GM20000 (cell line): ENCODE results near the gene LIPF.
A peak's percentile ranks its signal among the peaks of the same experiment; 100 is the strongest.

Experiments used
- DNase-seq: peaks from one replicate; pipeline ENCODE4 v3.0.0; 2012; ENCODE audit warnings: low spot score
- TF ChIP-seq, protein P1 (sequence below): IDR thresholded peaks from 2 replicates; pipeline ENCODE4 v1.5.1; 2012; ENCODE audit warnings: mild to moderate bottlenecking, control low read depth; ENCODE audit errors: extremely low read depth, missing control alignments

LIPF gene

DNA sequence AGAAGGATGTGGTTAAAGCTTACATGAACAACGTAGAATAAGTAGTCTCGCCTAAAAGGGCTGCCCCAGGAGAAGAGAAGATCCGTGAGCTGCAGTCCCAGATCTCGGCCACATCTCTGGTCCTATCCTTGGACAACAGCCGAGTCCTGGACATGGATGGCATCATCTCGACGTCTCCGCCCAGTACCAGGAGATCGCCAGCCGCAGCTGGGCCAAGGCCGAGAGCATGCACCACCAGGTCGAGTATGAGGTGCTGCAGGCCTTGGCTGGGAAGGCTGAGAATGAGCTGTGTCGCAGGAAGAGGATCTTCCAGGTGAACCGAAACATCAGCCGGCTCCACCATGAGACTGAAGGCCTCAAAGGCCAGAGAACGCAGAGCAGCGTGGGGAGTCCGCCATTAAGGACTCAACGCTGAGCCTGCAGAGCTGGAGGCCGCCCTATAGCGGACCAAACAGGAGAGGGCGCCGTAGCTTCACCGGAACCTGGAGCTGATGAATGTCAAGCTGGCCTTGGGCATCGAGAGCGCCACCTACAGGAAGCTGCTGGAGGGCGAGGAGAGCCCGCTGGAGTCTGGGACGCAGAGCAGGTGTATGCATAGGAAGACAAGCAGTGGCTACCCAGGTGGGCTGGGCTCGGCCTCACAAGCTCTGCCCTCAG is 64.0 kb downstream of the LIPF start:
- DNase-seq: no peak
- TF ChIP-seq, protein P1, sequence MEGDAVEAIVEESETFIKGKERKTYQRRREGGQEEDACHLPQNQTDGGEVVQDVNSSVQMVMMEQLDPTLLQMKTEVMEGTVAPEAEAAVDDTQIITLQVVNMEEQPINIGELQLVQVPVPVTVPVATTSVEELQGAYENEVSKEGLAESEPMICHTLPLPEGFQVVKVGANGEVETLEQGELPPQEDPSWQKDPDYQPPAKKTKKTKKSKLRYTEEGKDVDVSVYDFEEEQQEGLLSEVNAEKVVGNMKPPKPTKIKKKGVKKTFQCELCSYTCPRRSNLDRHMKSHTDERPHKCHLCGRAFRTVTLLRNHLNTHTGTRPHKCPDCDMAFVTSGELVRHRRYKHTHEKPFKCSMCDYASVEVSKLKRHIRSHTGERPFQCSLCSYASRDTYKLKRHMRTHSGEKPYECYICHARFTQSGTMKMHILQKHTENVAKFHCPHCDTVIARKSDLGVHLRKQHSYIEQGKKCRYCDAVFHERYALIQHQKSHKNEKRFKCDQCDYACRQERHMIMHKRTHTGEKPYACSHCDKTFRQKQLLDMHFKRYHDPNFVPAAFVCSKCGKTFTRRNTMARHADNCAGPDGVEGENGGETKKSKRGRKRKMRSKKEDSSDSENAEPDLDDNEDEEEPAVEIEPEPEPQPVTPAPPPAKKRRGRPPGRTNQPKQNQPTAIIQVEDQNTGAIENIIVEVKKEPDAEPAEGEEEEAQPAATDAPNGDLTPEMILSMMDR: peak; percentile 28
